ENCODE results near the gene SRPK1.
"Not testable (repeated sequence)": the region's sequence is repeated elsewhere in the genome, so short reads cannot be mapped to it uniquely, and the experiment has no call there.

Gene SRPK1

DNA sequence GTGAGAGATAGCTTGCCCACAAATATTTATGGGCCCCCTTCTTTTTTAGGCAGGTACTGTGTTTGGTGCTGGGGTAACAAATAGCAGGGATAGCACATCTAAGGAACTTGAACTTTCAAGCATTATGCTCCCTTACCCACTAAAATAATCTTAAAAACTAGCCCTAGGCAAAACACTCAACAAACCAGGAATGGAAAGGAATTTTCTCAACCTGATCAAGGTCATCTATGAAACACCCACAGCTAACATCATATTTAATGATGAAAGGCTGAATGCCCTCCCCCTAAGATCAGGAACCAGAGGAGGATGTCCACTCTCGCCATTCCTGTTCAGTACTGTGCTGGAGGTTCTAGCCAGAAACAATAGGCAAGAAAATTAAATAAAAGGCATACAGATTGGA lies 8.7 kb upstream of the SRPK1 start:
- DNase-seq: no peak

DNA sequence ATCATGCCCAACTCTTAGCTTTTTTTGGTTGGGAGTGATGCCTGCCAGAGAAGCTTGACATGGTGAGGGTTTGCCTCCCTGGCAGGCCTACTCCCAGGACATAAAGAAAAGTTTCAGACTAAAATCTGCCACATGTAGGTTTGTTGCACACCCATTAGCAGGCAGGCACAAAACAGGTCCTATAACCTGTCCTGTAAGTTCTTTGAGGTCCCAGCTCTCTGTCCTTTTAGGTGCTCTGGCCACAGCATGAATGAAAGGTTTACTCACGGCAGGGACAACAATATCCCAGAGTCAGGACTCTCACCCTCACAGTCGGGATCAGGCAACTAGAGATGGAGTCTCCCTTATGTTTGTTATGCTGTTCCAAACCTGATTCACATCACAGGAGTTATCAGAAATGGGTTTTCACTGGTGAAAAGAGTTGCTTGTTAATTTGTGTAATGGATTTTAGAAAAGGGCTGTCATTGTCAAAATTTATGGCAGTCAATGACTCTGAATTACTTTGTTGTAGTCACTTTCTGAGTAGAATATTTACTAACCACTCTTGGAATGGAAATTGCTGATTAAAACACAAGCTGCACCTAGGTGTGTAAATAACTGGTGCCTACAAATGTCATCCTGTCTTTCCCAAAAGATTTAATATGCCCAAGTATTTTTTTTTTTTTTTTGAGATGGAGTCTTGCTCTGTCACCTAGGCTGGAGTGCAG lies 5.8 kb upstream of the SRPK1 start:
- DNase-seq: no peak

DNA sequence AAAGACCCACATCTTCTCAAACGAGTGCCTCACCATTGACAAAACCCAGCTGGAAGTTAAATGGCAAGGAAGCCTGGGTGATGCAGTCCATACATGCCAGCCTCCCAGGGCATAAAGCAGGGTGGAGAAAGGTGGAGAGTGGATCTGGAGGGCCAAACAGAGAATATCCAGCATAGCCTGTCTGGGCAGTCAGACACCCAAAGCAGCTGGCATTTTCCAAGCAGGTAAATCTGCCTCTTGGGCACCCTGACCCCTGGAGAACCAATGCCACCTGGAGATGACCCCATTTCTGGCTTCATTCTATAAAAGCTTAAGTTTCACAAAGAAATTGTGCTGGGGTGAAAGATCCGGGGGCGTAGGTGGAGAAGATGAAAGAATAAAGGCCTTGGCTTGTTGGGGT lies 5.1 kb upstream of the SRPK1 start:
- no peak for DNase-seq

DNA sequence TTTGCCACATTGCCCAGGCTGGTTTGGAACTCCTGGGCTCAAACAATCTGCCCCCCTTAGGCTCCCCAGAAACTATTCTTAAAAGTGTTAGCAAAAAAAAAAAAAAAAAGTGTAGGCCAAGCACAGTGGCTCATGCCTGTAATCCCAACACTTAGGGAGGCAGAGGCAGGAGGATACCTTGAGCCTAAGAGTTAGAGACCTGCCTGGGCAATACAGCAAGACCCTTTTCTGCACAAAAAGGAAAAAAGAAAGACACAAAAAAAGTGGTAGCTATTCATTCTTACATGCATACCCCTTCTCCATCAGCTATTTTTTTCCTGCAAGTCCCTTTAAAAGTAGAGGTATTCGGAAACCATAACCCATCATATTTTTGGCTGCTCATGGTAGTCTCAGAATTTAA lies 3.2 kb upstream of the SRPK1 start:
- no peak for DNase-seq

DNA sequence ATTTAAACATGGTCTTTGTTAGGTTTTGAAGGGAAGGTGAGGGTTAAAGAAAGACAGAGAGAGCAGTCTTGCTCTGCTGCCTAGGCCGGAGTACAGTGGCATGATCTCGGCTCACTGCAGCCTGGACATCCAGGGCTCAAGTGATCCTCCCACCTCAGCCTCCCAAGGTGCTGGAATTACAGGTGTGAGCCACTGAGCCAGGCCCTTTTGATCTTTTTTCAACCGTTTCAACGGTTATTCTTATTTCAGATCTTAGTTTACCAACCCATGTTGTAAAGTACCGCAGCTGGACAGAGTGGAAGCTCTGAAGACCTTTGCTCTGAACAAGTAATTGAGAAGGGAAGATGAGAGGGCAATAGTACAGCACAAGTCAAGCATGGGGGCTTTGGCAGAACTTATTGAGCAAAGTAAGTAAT lies 1.2 kb upstream of the SRPK1 start:
- DNase-seq: no peak

DNA sequence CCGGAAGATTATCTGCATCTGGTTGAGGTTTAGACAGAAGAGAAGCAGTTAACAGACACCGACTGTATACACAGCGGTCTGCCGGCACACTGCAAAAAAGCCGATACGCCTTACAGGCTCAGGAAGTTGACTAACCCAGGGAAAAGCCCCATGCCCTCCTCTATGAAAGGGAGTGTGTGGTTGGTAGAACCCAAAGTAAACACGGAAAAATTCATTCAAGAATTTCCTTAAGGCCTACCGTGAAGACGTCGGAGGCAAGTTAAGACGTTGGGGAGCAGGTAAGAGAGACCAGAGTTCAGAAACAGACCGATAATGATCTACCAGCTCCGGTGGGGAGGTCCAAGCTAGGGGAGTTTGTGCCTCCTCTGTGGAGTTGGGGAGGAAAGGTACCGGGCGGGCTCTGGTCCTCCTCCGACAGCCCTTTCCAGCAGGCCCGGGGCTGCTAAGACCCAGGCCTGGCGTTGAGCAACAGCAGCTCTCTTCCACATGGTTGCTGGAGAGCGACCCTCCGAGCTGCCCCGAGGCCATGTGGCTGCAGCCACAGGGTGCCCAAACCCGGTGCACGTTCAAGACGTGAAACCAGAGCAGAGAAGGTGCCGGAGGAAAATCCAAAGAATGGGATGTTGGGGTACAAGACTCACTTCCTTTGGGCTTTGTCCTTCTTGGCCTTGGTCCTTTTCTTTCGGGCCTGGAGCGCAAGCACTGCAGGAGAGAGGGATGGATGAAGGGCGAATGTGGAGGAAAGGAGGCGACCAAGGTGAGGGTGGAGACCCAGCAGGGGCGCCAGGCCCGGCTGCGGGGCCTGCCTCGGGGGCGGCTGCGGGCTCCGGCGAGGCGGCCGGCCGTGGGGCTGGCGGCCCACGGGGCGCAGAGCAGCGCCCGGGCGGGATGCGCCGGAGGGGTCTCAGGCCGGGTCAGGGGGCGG lies 809 bp downstream of the SRPK1 start:
- peak; percentile 39 for DNase-seq

DNA sequence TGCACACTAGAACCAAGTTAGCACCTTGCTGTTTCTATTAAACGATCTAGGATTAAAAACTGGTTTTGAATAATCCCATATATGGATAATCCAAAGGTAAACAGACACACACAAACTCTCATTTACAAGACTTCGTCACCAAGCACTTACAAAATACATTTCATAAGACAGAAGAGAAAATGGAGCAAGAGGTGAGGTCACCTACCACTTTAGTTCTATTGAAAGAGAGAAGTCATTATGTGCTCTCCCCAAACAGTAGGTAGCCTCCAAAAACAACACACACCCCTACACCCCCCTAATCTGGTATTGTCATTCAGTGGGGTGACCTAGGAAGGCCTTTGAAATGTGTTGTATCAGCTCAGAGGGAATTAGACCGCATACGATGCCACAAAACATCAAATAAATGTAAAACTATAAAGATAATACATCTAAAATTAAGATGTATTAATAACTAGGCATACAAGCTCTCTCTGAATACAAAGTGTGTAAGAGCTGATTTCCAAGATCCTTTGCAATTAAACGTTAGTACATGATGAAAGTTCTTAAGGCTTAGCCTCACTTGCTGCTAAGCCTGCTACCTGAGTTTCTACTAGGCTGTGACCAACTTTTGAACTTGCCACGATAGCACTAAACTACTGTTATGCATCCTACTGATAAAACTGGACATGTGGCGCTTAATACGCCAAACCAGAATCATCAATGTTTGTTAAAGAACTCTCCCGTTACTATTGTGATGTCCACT lies 1.6 kb downstream of the SRPK1 start:
- no peak for DNase-seq

DNA sequence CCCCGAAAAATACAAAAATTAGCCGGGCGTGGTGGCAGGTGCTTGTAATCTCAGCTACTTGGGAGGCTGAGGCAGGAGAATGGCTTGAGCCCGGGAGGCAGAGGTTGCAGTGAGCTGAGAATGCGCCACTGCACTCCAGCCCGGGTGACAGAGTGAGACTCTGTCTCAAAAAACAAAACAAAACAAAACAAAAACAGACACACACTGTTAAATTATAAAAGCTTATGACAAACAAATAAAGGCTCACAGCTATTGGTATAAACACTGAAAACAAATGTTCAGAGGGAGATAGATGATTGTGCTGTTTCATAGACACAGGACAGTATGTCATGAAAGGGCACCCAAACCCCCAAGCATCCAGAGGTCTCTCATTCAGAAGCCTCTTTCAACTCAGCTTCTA lies 4.0 kb downstream of the SRPK1 start:
- not testable (repeated sequence) for DNase-seq

DNA sequence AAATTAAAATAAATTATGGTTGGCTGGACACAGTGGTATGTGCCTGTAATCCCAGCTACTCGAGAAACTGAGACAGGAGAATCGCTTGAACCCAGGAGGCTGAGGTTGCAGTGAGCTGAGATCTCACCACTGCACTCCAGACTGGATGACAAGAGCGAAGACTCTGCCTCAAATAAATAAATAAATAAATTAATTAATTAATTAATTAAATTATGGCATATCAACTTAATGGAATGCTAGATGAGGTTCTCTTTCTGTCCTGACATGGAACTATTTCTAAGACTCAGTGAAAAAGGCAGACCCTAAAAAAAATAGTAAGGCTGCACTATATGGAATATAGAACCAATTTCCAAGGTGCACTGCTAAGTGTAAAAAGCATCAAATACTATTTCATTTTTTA lies 4.8 kb downstream of the SRPK1 start:
- no peak for DNase-seq

DNA sequence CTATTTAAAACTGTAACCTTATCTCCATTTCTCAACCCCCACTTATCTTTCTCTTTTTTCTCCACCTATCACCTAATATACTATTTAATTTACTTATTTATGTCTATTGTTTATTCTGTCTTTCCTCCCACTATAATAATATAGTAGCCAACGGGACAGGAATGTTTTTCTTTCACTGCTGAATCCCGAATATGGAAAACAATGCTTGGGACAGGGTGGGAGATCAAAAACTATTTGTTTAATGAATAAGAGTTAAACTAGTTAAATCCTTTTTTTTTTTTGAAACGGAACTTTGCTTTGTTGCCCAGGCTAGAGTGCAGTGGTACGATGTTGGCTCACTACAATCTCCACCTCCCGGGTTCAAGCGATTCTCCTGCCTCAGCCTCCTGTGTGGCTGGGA lies 6.4 kb downstream of the SRPK1 start:
- DNase-seq: no peak

DNA sequence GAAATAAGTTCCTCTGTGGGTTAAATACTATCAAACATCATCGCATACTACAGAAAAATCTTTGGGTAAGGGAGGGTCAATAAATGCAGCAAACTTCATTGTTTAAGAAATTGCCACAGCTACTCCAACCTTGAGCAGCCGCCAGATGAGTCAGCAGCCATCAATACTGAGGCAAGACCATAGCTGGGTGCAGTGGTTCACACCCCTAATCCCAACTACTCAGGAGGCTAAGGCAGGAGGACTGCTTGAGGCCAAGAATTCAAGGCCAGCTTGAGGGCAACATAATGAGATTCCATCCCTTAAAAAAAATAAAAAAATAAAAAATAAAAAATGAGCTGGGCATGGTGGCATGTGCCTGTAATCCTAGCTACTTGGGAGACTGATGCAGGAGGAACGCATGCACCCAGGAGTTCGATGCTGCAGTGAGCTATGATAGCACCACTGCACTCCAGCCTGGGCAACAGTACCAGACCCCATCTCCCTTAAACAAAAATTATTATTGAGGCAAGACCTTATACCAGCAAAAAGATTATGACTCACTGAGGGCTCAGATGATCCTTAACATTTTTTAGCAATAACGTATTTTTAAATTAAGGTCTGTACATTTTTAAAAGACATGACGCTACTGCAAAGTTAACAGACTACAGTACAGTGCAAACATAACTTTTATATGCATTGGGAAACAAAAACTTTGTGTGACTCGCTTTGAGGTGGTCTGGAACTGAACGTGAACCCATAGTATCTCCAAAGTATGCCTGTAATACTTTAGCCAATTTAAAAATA lies 8.8 kb downstream of the SRPK1 start:
- peak; percentile 40 for DNase-seq

DNA sequence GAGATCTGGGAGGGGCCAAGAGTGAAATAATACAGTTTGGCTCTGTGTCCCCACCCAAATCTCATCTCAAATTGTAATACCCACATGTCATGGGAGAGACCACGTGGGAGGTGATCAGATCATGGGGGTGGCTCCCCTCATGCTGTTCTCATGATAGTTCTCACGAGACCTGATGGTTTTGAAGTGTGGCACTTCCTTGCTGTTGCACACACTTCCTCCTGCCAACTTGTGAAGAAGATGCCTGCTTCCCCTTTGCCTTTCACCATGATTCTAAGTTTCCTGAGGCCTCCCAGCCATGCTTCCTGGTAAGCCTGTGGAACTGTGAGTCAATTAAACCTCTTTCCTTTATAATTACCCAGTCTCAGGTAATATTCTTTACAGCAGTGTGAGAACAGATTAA lies 11.3 kb downstream of the SRPK1 start:
- not testable (repeated sequence) for DNase-seq

DNA sequence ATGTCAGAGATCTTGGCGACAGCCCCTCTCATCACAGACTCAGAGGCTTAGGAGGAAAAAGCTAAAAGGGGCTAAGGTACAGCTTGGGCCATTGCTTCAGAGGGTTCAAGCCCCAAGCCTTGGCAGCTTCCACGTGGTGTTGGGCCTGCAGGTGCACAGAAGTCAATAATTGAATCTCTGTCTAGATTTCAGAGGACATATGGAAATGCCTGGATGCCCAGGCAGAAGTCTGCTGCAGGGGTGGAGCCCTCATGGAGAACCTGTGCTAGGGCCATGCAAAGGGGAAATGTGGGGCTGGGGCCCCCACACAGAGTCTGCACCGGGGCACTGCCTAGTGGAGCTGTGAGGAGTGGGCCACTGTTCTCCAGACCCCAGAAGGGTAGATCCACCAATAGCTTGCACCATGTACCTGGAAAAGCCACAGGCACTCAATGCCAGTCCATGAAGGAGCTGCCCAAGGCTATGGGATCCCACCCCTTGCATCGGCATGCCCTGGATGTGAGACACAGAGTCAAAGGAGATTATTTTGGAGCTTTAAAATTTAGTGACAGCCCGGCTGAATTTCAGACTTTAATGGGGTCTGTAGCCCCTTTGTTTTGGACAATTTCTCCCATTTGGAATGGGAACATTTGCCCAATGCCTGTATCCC lies 12.0 kb downstream of the SRPK1 start:
- DNase-seq: not testable (repeated sequence)

DNA sequence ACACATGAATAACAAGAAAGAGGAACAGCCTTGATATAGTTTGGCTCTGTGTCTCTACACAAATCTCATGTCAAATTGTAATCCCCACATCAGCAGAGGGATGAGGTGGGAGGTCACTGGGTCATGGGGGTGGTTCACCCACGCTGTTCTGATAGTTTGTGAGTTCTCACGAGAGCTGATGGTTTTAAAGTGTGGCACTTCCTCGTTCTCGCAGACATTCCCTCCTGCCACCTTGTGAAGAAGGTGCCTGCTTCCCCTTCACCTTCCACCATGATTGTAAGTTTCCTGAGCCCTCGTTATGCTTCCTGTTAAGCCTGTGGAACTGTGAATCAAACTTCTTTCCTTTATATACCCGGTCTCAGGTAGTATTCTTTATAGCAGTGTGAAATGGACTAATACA lies 13.1 kb downstream of the SRPK1 start:
- no peak for DNase-seq

DNA sequence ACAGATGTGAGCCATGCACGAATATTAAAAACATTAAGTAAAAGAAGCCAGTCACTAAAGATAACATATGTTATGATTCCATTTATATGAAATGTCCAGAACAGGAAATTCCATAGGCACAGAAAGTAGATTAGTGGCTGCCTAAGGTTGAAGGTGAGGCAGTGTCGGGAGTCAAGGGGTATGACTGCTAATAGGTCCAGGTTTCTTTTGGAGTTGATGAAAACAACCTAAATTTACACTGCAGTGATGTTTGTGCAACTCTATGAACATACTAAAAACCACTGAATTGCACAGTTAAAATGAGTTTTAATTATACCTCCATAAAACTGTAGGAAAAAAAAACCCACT lies 14.4 kb downstream of the SRPK1 start:
- no peak for DNase-seq

DNA sequence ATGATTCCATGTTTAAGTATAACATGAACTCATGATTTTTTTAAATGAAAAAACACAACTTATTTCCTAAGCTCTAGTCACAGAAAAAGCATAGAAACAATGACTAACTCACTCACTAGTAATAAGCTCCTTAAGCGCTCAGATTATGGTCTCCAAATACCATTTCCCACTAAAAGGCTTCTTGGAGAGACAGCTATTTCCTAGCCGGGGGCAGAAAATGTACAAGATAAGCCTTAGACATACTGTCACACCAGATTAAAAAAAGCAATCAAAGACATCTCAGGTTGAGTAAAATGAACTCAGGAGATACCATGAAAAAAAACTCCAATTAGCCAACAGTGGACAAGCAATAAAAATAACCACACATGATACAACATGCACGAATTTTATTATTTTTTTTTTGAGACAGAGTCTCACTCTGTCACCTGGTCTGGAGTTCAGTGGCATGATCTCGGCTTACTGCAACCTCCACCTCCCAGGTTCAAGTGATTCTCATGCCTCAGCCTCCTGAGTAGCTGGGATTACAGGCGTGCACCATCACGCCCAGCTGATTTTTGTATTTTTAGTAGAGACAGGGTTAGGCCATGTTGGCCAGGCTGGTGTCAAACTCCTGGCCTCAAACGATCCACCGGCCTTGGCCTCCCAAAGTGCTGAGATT lies 14.9 kb downstream of the SRPK1 start:
- no peak for DNase-seq

DNA sequence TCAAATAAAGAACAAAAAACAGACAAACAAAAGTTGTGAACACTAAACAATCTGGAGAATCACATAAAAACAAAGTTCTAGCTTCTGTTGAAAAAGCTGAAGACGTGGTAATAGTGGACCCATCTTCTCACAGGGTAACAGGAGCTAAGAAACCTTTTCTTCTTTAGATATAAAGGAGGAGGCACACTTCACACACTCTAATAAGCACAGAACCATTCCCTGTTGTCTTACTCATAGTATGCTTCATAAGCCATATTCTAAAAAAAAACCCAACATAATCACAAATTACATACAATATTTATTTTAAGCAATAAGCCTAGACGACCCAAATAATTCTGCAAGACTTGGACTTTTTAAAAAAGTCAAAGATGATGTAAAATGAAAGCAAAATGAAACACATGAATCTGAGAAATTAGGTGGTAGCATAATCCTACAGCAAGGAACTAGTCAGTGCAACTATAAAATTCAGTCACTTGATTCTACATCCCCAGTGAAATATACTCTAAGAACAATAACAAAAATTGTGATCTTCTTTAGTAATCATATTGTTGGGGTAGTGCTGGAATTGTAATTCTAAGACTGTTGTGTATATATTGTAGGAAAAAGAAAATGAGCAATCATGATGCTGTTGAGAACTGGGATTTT lies 15.6 kb downstream of the SRPK1 start:
- no peak for DNase-seq

DNA sequence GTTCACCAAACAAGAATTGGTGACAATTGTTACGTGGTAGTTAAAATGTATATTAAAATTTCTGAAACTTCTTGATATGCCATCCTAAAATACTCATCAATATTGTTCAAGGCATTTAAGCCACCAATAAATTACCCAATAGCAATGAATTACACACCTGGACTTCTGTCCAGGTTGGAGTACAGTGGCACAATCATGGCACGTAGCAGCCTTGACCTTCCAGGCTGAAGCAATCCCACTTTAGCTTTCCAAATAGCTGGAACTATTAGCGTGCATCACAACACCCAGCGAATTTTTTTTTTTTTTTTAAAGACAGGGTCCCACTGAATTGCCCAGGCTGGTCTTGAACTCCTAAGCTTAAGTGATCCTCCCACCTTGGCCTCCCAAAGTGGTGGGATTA lies 17.2 kb downstream of the SRPK1 start:
- DNase-seq: no peak

DNA sequence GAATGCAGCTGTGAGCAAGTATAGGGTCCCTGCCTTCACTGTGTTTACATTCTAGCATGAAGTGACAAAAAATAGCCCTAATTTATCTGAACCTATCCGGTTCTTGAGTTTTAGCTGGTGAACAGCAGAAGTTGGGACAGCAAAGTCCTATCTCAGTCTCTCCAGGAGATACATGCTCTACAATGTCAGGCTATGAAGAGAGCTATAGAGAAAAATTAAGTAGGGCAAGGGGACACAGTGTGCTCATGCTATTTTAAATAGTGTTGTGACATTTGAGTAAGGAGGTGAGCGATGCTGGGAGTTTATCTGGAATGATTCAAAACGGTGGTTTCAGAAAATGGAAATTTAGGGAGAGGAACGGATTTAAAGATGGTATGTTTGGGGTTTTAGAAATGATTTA lies 20.4 kb downstream of the SRPK1 start:
- no peak for DNase-seq

DNA sequence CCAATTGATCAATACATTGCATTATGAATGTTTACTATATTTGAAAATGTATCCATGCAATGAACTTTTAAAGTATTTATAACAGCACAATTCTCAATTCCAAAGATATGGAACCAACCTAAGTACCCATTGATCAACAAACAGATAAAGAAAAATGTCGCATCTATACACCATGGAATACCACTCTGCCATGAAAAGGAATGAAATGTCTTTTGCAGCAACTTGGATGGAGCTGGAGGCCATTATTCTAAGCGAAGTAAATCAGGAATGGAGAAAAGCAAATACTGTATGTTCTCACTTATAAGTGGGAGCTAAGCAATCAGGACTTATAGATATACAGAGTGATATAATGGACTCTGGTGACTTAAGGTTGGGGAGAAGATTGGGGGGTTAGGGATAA lies 22.9 kb downstream of the SRPK1 start:
- DNase-seq: no peak

DNA sequence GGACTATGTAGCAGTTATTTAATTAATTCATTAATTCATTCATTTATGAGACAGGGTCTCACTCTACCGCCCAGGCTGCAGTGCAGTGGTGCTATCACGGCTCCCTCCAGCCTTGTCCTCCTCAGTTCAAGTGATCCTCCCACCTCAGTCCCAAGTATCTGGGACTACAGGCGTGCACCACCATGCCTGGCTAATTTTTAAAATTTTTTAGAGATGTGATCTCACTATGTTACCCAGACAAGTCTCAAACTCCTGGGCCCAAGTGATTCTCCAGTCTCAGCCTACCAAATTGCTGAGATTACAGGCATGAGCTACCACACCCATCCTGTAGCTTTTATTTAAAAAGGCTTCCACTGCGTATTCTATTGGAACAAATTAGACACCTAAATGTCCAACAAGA lies 23.4 kb downstream of the SRPK1 start:
- DNase-seq: no peak
